CD4-positive, alpha-beta T cell treated with Interleukin-2 at 100 ng/mL for 4 hours (primary cell): ENCODE results near the gene SMARCA2.

ENCODE experiments used
- DNase-seq: peaks from one replicate; pipeline ENCODE4 v3.0.0-alpha.2; 2020; ENCODE audit warnings: low spot score

The SMARCA2 gene

DNA sequence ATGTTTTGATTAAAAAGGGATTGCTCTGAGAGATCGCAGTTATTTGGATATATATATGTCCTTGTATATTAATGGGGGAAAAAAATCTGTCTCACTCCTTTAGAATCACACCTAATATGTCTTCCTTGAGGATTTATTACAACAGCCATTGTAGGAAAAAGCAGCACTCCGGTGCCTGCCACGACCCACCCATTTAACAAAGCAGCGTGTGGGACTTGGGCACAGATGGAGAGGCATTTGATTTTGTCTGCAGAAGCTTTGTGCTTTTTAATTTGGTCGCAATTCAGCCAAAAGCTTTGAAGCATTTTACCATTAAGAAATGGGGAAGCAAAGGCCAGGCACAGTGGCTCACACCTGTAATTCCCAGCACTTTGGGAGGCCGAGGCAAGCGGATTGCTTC is 159.2 kb downstream of the SMARCA2 start:
- DNase-seq = no peak

DNA sequence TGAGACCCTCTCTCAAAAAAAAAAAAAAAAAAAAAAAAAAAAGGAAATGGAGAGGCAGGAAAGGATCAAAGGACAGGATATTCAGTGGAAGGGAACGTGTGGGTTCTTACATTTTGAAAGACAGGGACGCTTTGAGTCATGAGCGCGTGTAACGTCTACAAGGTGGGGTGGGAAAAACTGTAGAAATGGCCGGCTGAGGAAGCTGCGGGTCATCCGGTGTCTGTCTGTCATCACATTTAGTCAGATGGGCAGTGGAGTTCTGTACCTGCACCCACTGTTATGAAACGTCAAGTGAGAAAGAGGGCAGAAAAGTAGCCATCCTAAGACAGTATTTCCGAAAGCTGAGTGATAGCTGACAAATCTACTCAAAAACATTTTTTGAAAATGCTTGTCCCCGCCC is 159.8 kb downstream of the SMARCA2 start:
- no peak for DNase-seq

GRCh38 chr9:2177121-2177520 is 162.0 kb downstream of the SMARCA2 start:
- DNase-seq = no peak

DNA sequence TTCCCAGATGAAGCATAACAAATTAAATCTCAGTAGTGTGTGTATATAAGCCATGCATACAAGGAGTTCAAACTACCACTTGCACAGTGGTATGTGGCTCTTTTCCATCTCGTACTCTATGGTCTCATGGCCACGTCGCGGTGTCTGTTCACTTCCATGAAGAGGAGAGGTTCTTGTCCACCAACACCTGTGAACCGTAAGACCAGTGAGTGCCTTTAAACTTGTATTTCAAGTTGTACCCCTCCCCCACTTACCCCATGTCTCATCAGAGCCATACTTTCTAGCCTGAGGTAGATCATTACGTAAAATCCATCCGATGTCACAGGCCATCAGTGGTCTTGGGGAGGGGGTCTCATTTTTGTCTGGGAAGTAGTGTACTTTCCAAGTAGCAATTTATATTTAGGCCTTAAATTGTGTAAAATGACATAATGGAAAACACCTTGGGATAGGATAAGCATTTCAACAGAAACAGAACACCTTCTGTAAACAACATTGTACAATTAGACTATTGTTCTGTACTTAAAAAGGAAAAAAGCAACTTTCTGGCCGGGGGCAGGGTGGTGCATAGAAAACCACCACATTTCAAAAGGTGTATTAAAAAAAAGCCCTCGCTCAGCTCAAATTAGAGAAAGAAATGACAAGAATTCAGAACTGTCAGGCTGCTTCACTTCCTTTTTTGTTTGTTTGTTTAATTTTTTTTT is 163.0 kb downstream of the SMARCA2 start:
- no peak for DNase-seq

GRCh38 chr9:2179567-2179966 is 164.4 kb downstream of the SMARCA2 start:
- DNase-seq = peak; percentile 14

DNA sequence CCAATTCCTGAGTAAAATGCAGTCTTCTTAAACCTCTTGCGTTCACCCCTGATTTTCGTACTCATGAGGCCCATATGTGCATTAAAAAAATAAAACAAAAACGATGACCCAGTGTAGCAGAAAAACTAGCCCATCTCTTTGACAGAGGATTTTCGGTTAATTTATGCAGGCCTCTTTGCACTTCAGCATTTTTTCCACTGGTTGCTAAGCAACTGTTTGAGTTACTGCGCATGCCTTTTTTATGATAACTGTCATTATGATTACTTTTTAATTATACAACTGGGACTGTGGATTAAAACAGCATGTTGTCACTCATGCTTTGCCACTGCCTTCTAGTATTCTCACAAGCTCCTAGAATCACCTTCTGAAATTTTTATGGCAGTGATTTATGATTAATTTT is 165.0 kb downstream of the SMARCA2 start:
- no peak for DNase-seq

DNA sequence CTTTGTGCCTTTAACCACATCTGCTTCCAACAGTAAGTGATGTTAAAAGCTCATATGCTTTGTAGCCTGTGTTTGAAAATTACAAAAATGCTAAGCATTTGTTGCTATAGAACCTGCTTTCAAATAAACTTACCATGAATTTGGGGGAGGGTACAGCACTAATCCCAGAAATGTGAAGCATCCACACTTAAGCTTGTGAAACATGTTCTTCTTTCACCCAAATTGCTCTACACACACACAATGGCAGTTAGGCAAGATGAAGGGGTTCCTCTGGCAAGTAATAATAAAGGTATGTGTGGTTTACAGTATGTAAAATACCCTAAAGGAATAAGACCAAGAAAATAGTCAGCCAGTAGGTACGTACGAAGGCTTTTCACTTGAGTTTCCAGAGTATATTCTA is 165.6 kb downstream of the SMARCA2 start:
- DNase-seq = no peak

DNA sequence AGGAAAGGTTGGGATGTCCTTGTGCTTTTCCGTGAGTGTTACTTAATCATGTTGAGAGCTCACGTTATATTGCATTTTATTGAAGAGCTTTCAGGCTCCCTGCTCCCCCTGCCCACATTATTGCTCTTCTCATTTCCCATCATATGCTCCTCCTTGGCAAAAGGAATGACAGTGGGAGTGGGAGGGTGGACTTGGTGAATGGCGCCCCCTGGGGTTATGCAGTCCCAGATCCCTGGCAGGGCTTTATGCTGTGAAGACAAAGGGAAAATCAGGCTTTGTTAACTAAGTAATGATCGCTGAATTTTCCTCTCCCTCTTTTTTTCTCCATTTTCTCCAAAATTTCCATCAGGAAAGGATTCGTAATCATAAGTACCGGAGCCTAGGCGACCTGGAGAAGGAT is 166.6 kb downstream of the SMARCA2 start:
- no peak for DNase-seq

GRCh38 chr9:2190939-2191608 is 175.9 kb downstream of the SMARCA2 start:
- no peak for DNase-seq

GRCh38 chr9:2191609-2191972 is 176.4 kb downstream of the SMARCA2 start:
- DNase-seq = no peak

GRCh38 chr9:2192356-2192979 is 177.3 kb downstream of the SMARCA2 start:
- no peak for DNase-seq

DNA sequence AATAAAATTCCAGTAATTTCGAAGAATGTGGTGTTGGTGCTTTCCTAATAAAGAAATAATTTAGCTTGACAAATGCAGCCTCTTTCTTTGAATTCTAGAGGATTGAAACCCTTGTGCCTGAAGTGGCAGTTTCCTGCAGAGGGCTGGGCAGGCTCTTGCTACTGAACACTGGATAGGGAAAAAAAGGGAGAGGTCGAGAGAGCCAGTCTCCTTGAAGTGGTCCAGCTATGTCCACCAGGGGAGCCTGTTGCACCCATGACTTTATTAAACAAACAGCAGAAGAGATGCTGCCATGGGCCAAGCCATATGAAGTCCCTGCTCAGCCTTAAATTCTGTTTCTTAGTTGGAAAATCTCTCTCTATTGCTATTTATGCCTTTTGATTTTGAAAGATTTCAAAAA is 178.4 kb downstream of the SMARCA2 start:
- no peak for DNase-seq

- DNase-seq = no peak
Observed at GRCh38 chr9:2195211-2195610, 180.1 kb downstream of the SMARCA2 start.

- no peak for DNase-seq
Observed at GRCh38 chr9:2196757-2197156, 181.6 kb downstream of the SMARCA2 start.

GRCh38 chr9:2198956-2199635 is 183.9 kb downstream of the SMARCA2 start:
- DNase-seq = no peak

GRCh38 chr9:2199999-2200796 is 185.1 kb downstream of the SMARCA2 start:
- DNase-seq = no peak

- DNase-seq = no peak
Observed at GRCh38 chr9:2208465-2208864, 193.3 kb downstream of the SMARCA2 start.

- DNase-seq = no peak
Observed at GRCh38 chr9:2208991-2209390, 193.8 kb downstream of the SMARCA2 start.

DNA sequence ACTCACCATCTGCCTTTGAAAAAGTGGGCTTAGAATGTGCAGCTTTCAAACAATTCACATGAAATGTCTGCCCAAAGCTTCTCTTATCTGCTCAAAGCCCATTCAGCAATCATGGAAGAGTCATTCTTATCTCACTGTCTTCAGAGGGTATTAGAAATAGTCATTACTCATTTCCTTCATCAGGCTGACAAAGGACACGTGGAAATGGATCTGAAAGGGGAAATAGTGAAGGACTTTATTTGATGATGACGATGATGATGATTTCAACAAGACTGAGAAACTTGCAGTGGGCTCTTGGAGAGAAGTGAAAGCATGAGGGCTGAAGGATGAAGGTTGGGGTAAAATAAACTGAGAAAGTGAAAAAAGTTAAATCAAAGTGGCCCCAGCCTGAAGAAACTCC is 194.3 kb downstream of the SMARCA2 start:
- no peak for DNase-seq

GRCh38 chr9:2210201-2210600 is 195.1 kb downstream of the SMARCA2 start:
- DNase-seq = no peak

DNA sequence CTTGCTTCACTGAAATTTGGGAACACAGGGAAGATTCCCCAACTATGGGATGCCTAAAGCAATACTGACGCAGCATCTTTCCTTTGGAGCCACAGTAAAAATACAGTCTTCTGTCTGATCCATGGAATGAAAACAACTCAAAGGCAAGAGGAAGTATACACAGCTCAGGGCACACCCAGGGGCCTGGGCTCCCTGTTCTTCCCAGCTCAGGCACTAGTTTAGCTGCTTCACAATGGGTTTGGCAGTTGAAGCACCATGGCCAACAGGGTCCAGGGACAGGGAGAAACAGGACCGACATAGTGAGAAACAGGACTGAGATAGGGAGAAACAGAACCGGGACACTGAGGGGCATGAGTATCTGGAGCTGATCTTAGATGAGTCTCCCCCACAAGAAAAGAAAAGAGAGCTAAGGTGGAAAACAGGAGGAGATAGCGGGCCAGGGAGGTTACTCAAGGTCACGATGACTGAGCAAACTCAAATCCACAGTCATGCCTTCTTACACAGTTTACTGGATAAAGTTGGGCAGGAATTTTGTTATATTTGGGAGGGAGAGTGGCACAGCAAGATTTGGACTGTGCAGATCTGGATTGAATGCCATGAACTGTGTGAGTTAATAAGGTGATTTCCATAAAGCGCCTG is 198.8 kb downstream of the SMARCA2 start:
- DNase-seq = no peak

DNA sequence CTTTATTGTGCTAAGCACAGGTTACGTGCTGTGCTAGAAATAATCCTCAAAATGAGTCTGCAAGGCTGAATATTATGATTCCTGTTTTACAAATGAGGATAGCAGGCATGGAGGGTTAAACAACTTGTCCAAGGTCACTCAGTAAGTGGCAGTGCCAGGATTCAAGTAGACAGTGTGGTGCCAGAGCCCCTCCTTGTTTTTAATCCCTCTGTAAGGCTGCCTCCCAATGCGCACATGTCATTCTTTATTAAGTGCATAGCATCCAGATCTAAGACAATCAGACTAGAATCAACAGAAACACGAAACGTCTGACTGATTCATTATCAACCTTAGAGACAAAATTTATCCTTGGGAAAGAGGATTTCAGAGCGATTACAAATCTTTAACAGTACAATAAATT is 199.6 kb downstream of the SMARCA2 start:
- DNase-seq = no peak
